GM04504 (cell line): ENCODE results near the gene B3GNT4.
A peak's percentile ranks its signal among the peaks of the same experiment; 100 is the strongest.
"Not testable (repeated sequence)": the region's sequence is repeated elsewhere in the genome, so short reads cannot be mapped to it uniquely, and the experiment has no call there.

Source experiments
- DNase-seq: peaks from one replicate; pipeline ENCODE4 v3.0.0-alpha.2; 2012; ENCODE audit warnings: low read depth

B3GNT4 gene

GRCh38 chr12:122225683-122226365, 22.3 kb downstream of the B3GNT4 start, which contains the start of gene DIABLO:
TSS of gene DIABLO (minus strand) at chr12:122226052. CDS start at chr12:122226014, 38 bp downstream.
- DNase-seq: peak; percentile 99

GRCh38 chr12:122226366-122227125, 23.0 kb downstream of the B3GNT4 start:
- no peak for DNase-seq

- no peak for DNase-seq
Observed at GRCh38 chr12:122227341-122227740, 23.8 kb downstream of the B3GNT4 start.

- DNase-seq: no peak
Observed at GRCh38 chr12:122228092-122228491, 24.6 kb downstream of the B3GNT4 start.

GRCh38 chr12:122230798-122231197, 27.3 kb downstream of the B3GNT4 start:
- DNase-seq: no peak

- no peak for DNase-seq
Observed at GRCh38 chr12:122232691-122233090, 29.2 kb downstream of the B3GNT4 start.

- DNase-seq: no peak
Observed at GRCh38 chr12:122235741-122236140, 32.2 kb downstream of the B3GNT4 start.

GRCh38 chr12:122238861-122239260, 35.4 kb downstream of the B3GNT4 start:
- DNase-seq: no peak

- no peak for DNase-seq
Observed at GRCh38 chr12:122243965-122244364, 40.5 kb downstream of the B3GNT4 start.

- DNase-seq: no peak
Observed at GRCh38 chr12:122244565-122245371, 41.3 kb downstream of the B3GNT4 start.

- DNase-seq: no peak
Observed at GRCh38 chr12:122245553-122245952, 42.0 kb downstream of the B3GNT4 start.

GRCh38 chr12:122250047-122250446, 46.5 kb downstream of the B3GNT4 start:
- no peak for DNase-seq

GRCh38 chr12:122250536-122250935, 47.0 kb downstream of the B3GNT4 start:
- no peak for DNase-seq

GRCh38 chr12:122258462-122258861, 55.0 kb downstream of the B3GNT4 start:
- not testable (repeated sequence) for DNase-seq
